Adrenal gland (tissue), 12 donors: ENCODE results near the gene LPP. TPM values are rescaled to one million over a fixed set of nuclear protein-coding genes. Genes with fewer than 3 reads are reported as not detected.

Experiments used
- DNase-seq, 7 donors: peaks; one replicate each; pipeline ENCODE4 v3.0.0-alpha.2; 2019 to 2020
- H3K27ac ChIP-seq, 5 donors: fragments of 200-600 bp; sonication (generic) in 4 of 5; 1 replicate in 3 of 5; 2 replicates in 2 of 5; pipeline versions ENCODE4 v1.5.1 to v1.8.0; 2016 to 2020; ENCODE audit warnings: mild to moderate bottlenecking in 1 of 5
- H3K27me3 ChIP-seq: fragments of 200-600 bp; 2 replicates; pipeline ENCODE4 v1.8.0; 2021
- H3K36me3 ChIP-seq, 2 donors: fragments of 200-600 bp; replicated peaks in 1 of 2; 1 replicate in 1 of 2; 2 replicates in 1 of 2; pipeline versions ENCODE4 v1.5.1 to v1.8.0; 2018 to 2022
- H3K4me1 ChIP-seq, 2 donors: fragments of 200-600 bp; replicated peaks in 1 of 2; 1 replicate in 1 of 2; 2 replicates in 1 of 2; pipeline versions ENCODE4 v1.5.1 to v1.8.0; 2018 to 2021
- H3K4me3 ChIP-seq, 4 donors: fragments of 200-600 bp; sonication (generic) in 3 of 4; one replicate each; pipeline ENCODE4 v1.5.1; 2016 to 2018
- H3K9me3 ChIP-seq, 3 donors: fragments of 200-600 bp; sonication (generic) in 1 of 3; replicated peaks in 1 of 3; 1 replicate in 2 of 3; 2 replicates in 1 of 3; pipeline versions ENCODE4 v1.5.1 to v1.8.0; 2016 to 2021
- POLR2A ChIP-seq, 2 donors: fragments of 450-650 bp; IDR thresholded peaks; one replicate each; pipeline ENCODE4 v1.6.1; 2017; ENCODE audit warnings: antibody characterized with exemption in 2 of 2, mild to moderate bottlenecking in 2 of 2, moderate library complexity in 1 of 2
- WGBS, 4 donors: extraction: QIAGEN DNeasy Blood & Tissue Kit in 2 of 4; methylation state at CpG; one replicate each; pipeline versions ENCODE4 v1.1.5 to v1.1.7; 2013 to 2017; 5-methylcytosine and 5-hydroxymethylcytosine counted together
- intact Hi-C, 2 donors: fragments of 100-400 bp; cut with DNase I; formaldehyde crosslinking; loops; one replicate each; pipeline versions ENCODE4 v1.14.1 to v1.15.0; 2022 to 2023
- polyA plus RNA-seq, 3 donors: library from polyadenylated mRNA; stranded (reverse); fragments of 200-250 nt in 2 of 3; fragments of 350-450 nt in 1 of 3; fragmentation: Illumina TruSeq in 1 of 3; extraction: RNeasy Lipid Tissue Mini Kit (QIAGEN cat#74804) in 1 of 3; gene quantifications; one replicate each; pipeline ENCODE4 v1.2.3, GENCODE V29; 2013 to 2014
- total RNA-seq, 9 donors: library from RNA; depleted of rRNA in 4 of 9; stranded (reverse); fragments of >200 nt in 4 of 9; fragments of 120-200 nt in 1 of 9; fragmentation: NEBNext Ultra II Directional in 1 of 9; extraction: Animal tissue kit (Norgen Biotek cat#: 25700) in 1 of 9; gene quantifications; one replicate each; pipeline versions ENCODE4 v1.1.0 to v1.2.4, GENCODE V29; 2013 to 2023
- TF ChIP-seq, protein P1 (sequence below), 6 experiments: fragments of 450-650 bp in 4 of 6; fragments of 200-600 bp in 2 of 6; sonication (generic) in 1 of 6; IDR thresholded peaks; 1 replicate in 5 of 6; 2 replicates in 1 of 6; pipeline versions ENCODE4 v1.5.1 to v1.8.0; 2016 to 2021; ENCODE audit warnings: antibody characterized with exemption in 6 of 6, mild to moderate bottlenecking in 2 of 6, moderate library complexity in 1 of 6
- donor health status: healthy with polysubstance abuse.
- donor health status: Bipolar disorder and iron deficiency.
- donor health status: DM: yes; HTN: yes; CAD: no.
- donor health status: DM: no; HTN: no; CAD: no.
- donor health status: DM: no; HTN: no; CAD: no.
- donor health status: DM: yes; HTN: yes; CAD: no.

Gene LPP
- total and polyA plus RNA-seq, 12 donors = 7.0 to 170 (median 101) TPM

DNA sequence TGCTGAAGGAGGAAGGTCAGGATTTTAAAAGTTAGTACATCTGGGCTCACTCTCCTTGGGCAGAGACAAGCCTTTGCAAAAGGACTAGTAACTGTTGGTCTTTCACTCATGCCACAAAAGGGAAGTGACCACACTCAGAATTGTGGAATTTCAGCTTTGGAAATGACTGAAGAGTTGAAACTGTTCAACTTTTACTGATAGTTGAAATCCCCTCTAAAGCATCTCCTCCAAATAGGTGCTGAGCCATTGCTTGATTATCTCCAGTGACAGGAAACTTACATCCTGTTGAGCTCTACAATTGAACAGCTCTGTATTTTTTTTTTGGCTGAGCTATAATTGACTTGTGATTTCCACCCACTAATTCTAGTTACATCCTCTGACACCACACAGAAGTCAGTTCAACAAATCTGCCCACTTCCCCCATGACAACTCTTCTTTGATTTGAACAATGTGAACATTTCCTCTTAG, 763.0 kb downstream of the LPP start:
- Histone ChIP-seq H3K27me3 (no peaks in the 10 kb centered on the region), H3K27ac (peak overlapping the region in 4 of 5 donors; percentile 7 to 39 (median 28)), H3K9me3 (no peaks in the 10 kb centered on the region), H3K4me1 (peaks cover 8 to 16% of the 10 kb centered on the region in 2 donors), H3K36me3 (no peaks in the 10 kb centered on the region), H3K4me3 (no peak overlapping the region)
- intact Hi-C loops = no loop called here
- TF ChIP-seq, protein P1, sequence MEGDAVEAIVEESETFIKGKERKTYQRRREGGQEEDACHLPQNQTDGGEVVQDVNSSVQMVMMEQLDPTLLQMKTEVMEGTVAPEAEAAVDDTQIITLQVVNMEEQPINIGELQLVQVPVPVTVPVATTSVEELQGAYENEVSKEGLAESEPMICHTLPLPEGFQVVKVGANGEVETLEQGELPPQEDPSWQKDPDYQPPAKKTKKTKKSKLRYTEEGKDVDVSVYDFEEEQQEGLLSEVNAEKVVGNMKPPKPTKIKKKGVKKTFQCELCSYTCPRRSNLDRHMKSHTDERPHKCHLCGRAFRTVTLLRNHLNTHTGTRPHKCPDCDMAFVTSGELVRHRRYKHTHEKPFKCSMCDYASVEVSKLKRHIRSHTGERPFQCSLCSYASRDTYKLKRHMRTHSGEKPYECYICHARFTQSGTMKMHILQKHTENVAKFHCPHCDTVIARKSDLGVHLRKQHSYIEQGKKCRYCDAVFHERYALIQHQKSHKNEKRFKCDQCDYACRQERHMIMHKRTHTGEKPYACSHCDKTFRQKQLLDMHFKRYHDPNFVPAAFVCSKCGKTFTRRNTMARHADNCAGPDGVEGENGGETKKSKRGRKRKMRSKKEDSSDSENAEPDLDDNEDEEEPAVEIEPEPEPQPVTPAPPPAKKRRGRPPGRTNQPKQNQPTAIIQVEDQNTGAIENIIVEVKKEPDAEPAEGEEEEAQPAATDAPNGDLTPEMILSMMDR (IDR thresholded peaks at IDR 0.05) = no peak
- TF ChIP-seq POLR2A (IDR thresholded peaks at IDR 0.05) = no peak
- DNase-seq = no peak

DNA sequence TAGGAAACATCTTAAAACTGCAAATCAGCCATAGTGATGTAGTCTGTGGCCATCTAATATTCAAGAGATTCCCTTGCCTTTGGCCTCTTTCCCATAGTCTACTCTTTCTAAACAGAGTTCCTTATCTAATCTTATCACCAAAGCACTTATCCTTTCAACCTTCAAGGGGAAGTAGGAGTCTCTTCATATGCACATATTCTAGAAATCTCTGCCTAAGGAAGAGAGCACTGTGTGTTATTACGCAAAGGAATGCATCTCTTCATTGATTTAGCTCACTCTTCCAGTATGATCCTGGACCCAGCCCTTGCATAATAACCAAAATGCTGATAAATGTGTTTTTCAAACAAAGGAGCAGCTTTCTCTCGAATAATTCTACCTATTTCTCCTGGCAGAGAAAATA, 764.1 kb downstream of the LPP start:
- Histone ChIP-seq H3K27ac (peak overlapping the region in 1 of 5 donors; percentile 39), H3K27me3 (no peaks in the 10 kb centered on the region), H3K4me3 (no peak overlapping the region), H3K36me3 (no peaks in the 10 kb centered on the region), H3K4me1 (peaks cover 8 to 16% of the 10 kb centered on the region in 2 donors), H3K9me3 (no peaks in the 10 kb centered on the region)
- no peak for DNase-seq
- TF ChIP-seq POLR2A (IDR thresholded peaks at IDR 0.05) = no peak
- TF ChIP-seq, protein P1 (IDR thresholded peaks at IDR 0.05) = no peak
- intact Hi-C loops = no loop called here
- WGBS, 4 donors = 24 to 50% (median 41%) methylated on average over 2 of the region's 2 CpGs

DNA sequence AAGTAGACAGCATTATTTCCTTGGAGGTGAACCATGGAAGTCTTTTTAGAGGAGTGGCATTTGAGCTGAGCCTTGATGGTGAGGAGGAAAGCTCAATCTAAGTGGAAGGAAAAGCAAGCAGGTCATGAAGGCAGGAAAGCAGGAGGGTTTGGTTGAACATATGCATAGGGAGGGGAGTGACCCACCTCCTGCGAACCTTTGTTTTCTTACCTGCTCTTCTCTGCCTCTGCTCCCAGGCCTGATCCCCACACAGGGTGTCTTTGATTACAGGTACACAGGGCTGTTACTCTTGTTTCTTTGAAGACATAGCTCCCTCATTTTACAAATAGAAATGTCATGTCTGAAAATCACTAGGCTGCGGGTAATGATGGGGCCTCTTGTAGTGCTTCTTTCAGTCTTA, 769.7 kb downstream of the LPP start:
- Histone ChIP-seq H3K27me3 (no peaks in the 10 kb centered on the region), H3K9me3 (no peaks in the 10 kb centered on the region), H3K4me1 (no peaks in the 10 kb centered on the region), H3K36me3 (no peaks in the 10 kb centered on the region), H3K4me3 (no peak overlapping the region), H3K27ac (no peak overlapping the region)
- intact Hi-C loops = no loop called here
- DNase-seq = no peak
- 90 to 100% (median 91%) methylated on average over 2 of the region's 2 CpGs for WGBS, 4 donors
- TF ChIP-seq POLR2A (IDR thresholded peaks at IDR 0.05) = no peak
- TF ChIP-seq, protein P1 (IDR thresholded peaks at IDR 0.05) = no peak

DNA sequence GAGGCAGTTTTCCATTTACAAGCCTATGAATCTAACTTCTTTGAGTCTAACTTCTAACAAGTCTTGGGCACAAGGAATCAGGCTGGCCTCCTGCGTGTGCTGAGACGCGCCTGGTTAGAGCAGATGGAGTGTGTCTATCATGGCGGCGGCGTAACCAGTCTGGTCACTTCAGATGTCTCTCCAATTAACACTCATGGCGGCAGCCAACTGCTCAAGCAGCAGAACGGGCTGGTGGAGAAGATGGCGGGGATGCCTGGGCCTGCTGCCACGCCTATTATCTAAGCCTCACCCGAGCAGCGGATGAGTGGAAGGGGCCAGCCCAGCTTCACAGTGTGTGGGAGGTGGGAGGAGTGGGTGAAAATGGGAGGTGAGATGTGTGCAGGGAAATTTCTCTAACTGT, 771.4 kb downstream of the LPP start:
- Histone ChIP-seq H3K4me1 (no peaks in the 10 kb centered on the region), H3K27me3 (no peaks in the 10 kb centered on the region), H3K4me3 (no peak overlapping the region), H3K9me3 (no peaks in the 10 kb centered on the region), H3K27ac (no peak overlapping the region), H3K36me3 (no peaks in the 10 kb centered on the region)
- intact Hi-C loops = no loop called here
- no peak for DNase-seq
- WGBS, 4 donors = 97 to 98% (median 98%) methylated on average over 12 of the region's 12 CpGs
- TF ChIP-seq POLR2A (IDR thresholded peaks at IDR 0.05) = no peak
- TF ChIP-seq, protein P1 (IDR thresholded peaks at IDR 0.05) = no peak
